Activated T-helper 2 cell treated with anti-CD3 and anti-CD28 coated beads, Interferon-gamma antibody, Interleukin-2, Interleukin-4, amounts not matched to agents 10 μg/mL and 5 μg/mL and 100 μg/mL, durations not matched to agents 14 hours and 24 hours and 36 hours (primary cell): Measurements from ENCODE around the gene RANBP3. TPM values are rescaled to one million over a fixed set of nuclear protein-coding genes. Genes with fewer than 3 reads are reported as not detected.
"Not testable (repeated sequence)": the region's sequence is repeated elsewhere in the genome, so short reads cannot be mapped to it uniquely, and the experiment has no call there.

Experiments
- DNase-seq: peaks from one replicate; pipeline ENCODE4 v3.0.0; 2021; ENCODE audit warnings: low spot score
- H3K27ac Mint-ChIP-seq: one replicate; pipeline ENCODE4 v1.8.0; 2021; ENCODE audit warnings: mixed read lengths
- H3K27me3 Mint-ChIP-seq: one replicate; pipeline ENCODE4 v1.8.0; 2021; ENCODE audit warnings: low read depth, mixed read lengths
- H3K36me3 Mint-ChIP-seq: one replicate; pipeline ENCODE4 v1.8.0; 2021; ENCODE audit warnings: low read depth, mixed read lengths
- H3K4me1 Mint-ChIP-seq: one replicate; pipeline ENCODE4 v1.8.0; 2021; ENCODE audit warnings: low read depth, mixed read lengths
- H3K4me3 Mint-ChIP-seq: one replicate; pipeline ENCODE4 v1.8.0; 2021; ENCODE audit warnings: low read depth, mild to moderate bottlenecking, moderate library complexity, mixed read lengths
- H3K9me3 Mint-ChIP-seq: one replicate; pipeline ENCODE4 v1.8.0; 2021; ENCODE audit warnings: mixed read lengths
- intact Hi-C: fragments of 100-400 bp; cut with micrococcal nuclease; formaldehyde crosslinking; loops from one replicate; pipeline ENCODE4 v1.15.1; 2023
- total RNA-seq: library from RNA; stranded (reverse); gene quantifications from 2 replicates; pipeline ENCODE4 v1.2.3, GENCODE V29; 2022

Gene RANBP3
- total RNA-seq, 1 donor from 2014 or later: 98.2 TPM

- H3K27me3 Mint-ChIP-seq: no peaks in the 10 kb centered on the region
- no peaks in the 10 kb centered on the region for H3K9me3 Mint-ChIP-seq
- H3K4me3 Mint-ChIP-seq: no peak overlapping the region
- no peak for DNase-seq
- H3K36me3 Mint-ChIP-seq: peaks cover 8% of the 10 kb centered on the region
- intact Hi-C loops: no loop called here
- H3K27ac Mint-ChIP-seq: no peak overlapping the region
- H3K4me1 Mint-ChIP-seq: no peaks in the 10 kb centered on the region
Measured at GRCh38 chr19:5891572-5891937, 86.4 kb downstream of the RANBP3 start.

GRCh38 chr19:5890099-5890498 is 87.8 kb downstream of the RANBP3 start:
- H3K9me3 Mint-ChIP-seq: no peaks in the 10 kb centered on the region
- no peaks in the 10 kb centered on the region for H3K4me1 Mint-ChIP-seq
- no peaks in the 10 kb centered on the region for H3K27me3 Mint-ChIP-seq
- no peak overlapping the region for H3K4me3 Mint-ChIP-seq
- intact Hi-C loops: no loop called here
- DNase-seq: no peak
- H3K36me3 Mint-ChIP-seq: peaks cover 1% of the 10 kb centered on the region
- H3K27ac Mint-ChIP-seq: no peak overlapping the region

- no peaks in the 10 kb centered on the region for H3K27me3 Mint-ChIP-seq
- H3K4me1 Mint-ChIP-seq: no peaks in the 10 kb centered on the region
- no peak overlapping the region for H3K4me3 Mint-ChIP-seq
- DNase-seq: no peak
- no peaks in the 10 kb centered on the region for H3K9me3 Mint-ChIP-seq
- no peaks in the 10 kb centered on the region for H3K36me3 Mint-ChIP-seq
- H3K27ac Mint-ChIP-seq: no peak overlapping the region
- intact Hi-C loops: no loop called here
Measured at GRCh38 chr19:5889288-5889971, 88.5 kb downstream of the RANBP3 start.

GRCh38 chr19:5884065-5884811 is 93.7 kb downstream of the RANBP3 start:
- H3K27ac Mint-ChIP-seq, H3K4me1 Mint-ChIP-seq, H3K36me3 Mint-ChIP-seq, H3K9me3 Mint-ChIP-seq, H3K4me3 Mint-ChIP-seq, intact Hi-C loops, H3K27me3 Mint-ChIP-seq, DNase-seq: not testable (repeated sequence)

- H3K27ac Mint-ChIP-seq, H3K4me3 Mint-ChIP-seq, H3K36me3 Mint-ChIP-seq, DNase-seq, H3K27me3 Mint-ChIP-seq, H3K4me1 Mint-ChIP-seq, H3K9me3 Mint-ChIP-seq, intact Hi-C loops: not testable (repeated sequence)
Measured at GRCh38 chr19:5883157-5883873, 94.6 kb downstream of the RANBP3 start.

- H3K27me3 Mint-ChIP-seq: peaks cover 4% of the 10 kb centered on the region
- H3K4me3 Mint-ChIP-seq: no peak overlapping the region
- no peak overlapping the region for H3K27ac Mint-ChIP-seq
- no peaks in the 10 kb centered on the region for H3K9me3 Mint-ChIP-seq
- H3K36me3 Mint-ChIP-seq: no peaks in the 10 kb centered on the region
- no peak for DNase-seq
- no peaks in the 10 kb centered on the region for H3K4me1 Mint-ChIP-seq
- intact Hi-C loops: no loop called here
Measured at GRCh38 chr19:5882421-5882968, 95.4 kb downstream of the RANBP3 start.

- intact Hi-C loops: no loop called here
- no peak overlapping the region for H3K27ac Mint-ChIP-seq
- H3K36me3 Mint-ChIP-seq: no peaks in the 10 kb centered on the region
- DNase-seq: no peak
- no peaks in the 10 kb centered on the region for H3K4me1 Mint-ChIP-seq
- H3K4me3 Mint-ChIP-seq: no peak overlapping the region
- H3K27me3 Mint-ChIP-seq: peaks cover 4% of the 10 kb centered on the region
- no peaks in the 10 kb centered on the region for H3K9me3 Mint-ChIP-seq
Measured at GRCh38 chr19:5881543-5882299, 96.2 kb downstream of the RANBP3 start.

- H3K27ac Mint-ChIP-seq: no peak overlapping the region
Measured at GRCh38 chr19:5880604-5881078, 97.3 kb downstream of the RANBP3 start.

GRCh38 chr19:5880196-5880595 is 97.7 kb downstream of the RANBP3 start:
- H3K4me1 Mint-ChIP-seq: no peaks in the 10 kb centered on the region
- H3K4me3 Mint-ChIP-seq: no peak overlapping the region
- DNase-seq: no peak
- intact Hi-C loops: no loop called here
- no peaks in the 10 kb centered on the region for H3K9me3 Mint-ChIP-seq
- no peaks in the 10 kb centered on the region for H3K36me3 Mint-ChIP-seq
- no peak overlapping the region for H3K27ac Mint-ChIP-seq
- peaks cover 4% of the 10 kb centered on the region for H3K27me3 Mint-ChIP-seq

More at GRCh38 chr19:5880604-5881078, 97.3 kb downstream of the RANBP3 start:
- Mint-ChIP-seq H3K36me3 (no peaks in the 10 kb centered on the region), H3K27me3 (peaks cover 4% of the 10 kb centered on the region), H3K4me1 (no peaks in the 10 kb centered on the region), H3K4me3 (no peak overlapping the region), H3K9me3 (no peaks in the 10 kb centered on the region)
- DNase-seq: no peak
- intact Hi-C loops: no loop called here

- no peaks in the 10 kb centered on the region for H3K36me3 Mint-ChIP-seq
- no peaks in the 10 kb centered on the region for H3K4me1 Mint-ChIP-seq
- DNase-seq: no peak
- peaks cover 2% of the 10 kb centered on the region for H3K27me3 Mint-ChIP-seq
- no peaks in the 10 kb centered on the region for H3K9me3 Mint-ChIP-seq
- no peak overlapping the region for H3K27ac Mint-ChIP-seq
- intact Hi-C loops: no loop called here
- H3K4me3 Mint-ChIP-seq: no peak overlapping the region
Measured at GRCh38 chr19:5877882-5878281, 100.1 kb downstream of the RANBP3 start.

GRCh38 chr19:5877427-5877826 is 100.5 kb downstream of the RANBP3 start:
- intact Hi-C loops: no loop called here
- Mint-ChIP-seq H3K27me3 (peaks cover under 1% of the 10 kb centered on the region), H3K36me3 (no peaks in the 10 kb centered on the region), H3K4me3 (no peak overlapping the region), H3K27ac (no peak overlapping the region), H3K9me3 (no peaks in the 10 kb centered on the region), H3K4me1 (no peaks in the 10 kb centered on the region)
- no peak for DNase-seq

GRCh38 chr19:5874496-5874895 is 103.4 kb downstream of the RANBP3 start:
- DNase-seq, H3K27me3 Mint-ChIP-seq, H3K4me1 Mint-ChIP-seq, H3K36me3 Mint-ChIP-seq, H3K9me3 Mint-ChIP-seq, H3K27ac Mint-ChIP-seq, H3K4me3 Mint-ChIP-seq, intact Hi-C loops: not testable (repeated sequence)
